HG03280 (cell line): ENCODE data around the gene DIDO1.
"Not testable (repeated sequence)": the region's sequence is repeated elsewhere in the genome, so short reads cannot be mapped to it uniquely, and the experiment has no call there.

Source experiments
- ATAC-seq: cut with Tn5 transposase; IDR thresholded peaks from one replicate; pipeline ENCODE4 v1.9.1; 2021; ENCODE audit warnings: mild to moderate bottlenecking, moderate library complexity; ENCODE audit not compliant: unreplicated experiment

Gene DIDO1

GRCh38 chr20:62933966-62934365, 7.7 kb upstream of the DIDO1 start:
- ATAC-seq = no peak

GRCh38 chr20:62931464-62931863, 5.2 kb upstream of the DIDO1 start:
- no peak for ATAC-seq

DNA sequence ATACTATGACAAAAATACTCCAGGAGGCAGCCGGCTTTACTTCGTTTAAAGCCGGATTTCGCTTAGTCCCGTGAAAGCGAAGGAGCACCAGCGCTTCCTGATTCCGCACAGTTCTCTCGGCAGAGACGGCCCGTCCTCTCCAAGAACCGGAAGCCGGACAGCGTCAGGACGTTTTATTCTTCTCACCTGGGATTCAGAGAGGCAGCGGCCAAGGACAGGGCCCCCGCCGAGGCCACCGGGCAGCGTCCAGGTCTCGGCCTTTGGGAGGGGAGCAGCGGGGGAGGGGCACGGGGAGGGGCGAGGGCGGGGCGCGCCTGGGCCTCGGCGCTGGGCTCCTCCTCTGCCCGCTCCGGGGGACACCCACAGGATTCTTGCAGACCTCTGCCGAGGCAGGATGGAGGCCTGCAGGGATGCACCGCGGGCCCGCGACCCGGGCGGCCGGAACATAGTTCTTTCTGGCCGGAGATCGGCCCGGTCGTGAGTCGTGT, 2.8 kb upstream of the DIDO1 start:
- no peak for ATAC-seq

DNA sequence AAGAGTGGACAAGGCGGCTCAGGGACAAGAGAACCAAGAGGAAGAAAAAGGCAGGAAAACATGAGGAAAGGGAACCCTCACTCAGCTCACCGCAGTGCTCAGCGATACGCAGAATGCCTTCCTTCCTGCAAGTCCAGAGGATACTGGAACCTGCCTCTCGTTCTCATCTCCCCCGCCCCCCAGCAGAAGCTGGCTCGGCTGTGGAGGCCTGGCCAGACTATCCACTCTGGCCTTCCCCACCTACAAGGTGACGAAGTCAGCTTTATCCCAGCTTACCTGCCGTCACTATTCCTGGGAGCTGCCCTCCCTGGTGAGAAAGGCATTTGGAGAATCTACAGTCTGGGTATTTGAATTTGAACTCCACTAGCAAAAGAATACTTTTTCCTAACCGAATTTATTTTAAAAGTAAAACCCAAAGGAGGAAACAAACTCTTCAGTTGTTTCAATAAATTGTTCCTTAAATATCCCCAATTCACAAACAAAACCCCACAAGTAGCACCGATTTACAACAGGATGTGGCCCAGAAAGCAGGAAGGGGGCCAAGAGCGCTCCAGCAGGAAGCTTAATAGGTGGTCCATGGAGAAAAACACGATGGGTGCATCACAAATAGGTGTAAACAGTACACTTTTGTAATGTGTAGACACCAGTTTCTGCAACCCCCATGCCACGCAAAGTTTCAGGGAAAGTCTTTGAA, 2.1 kb upstream of the DIDO1 start:
- no peak for ATAC-seq

DNA sequence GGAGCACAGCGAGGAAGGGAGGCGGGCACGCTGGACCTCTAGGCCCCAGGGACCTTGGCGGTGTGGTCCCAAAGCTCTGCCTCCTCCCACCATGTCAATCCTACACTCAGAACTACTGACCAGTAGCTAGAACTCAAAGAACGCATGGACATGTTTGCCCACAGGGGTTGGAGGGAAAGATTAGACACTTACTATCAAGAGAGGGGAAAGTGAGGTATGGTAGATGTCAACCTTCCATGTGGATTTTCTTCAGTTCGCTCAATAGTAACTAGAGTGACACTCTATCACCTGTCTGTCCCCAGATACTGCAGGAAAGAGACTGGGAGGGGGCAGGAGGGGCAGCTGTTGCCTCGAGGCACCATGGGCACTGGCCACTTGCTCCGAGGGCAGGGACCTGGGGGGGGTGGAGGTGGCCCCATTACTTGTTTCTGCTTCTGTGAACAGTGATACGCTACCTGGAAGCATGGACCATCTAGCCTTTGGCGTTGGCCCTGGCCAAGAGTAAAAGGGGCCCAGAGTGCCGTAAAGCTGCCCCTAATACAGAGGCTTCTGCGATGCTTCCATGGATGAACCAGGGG, 912 bp upstream of the DIDO1 start:
- no peak for ATAC-seq

DNA sequence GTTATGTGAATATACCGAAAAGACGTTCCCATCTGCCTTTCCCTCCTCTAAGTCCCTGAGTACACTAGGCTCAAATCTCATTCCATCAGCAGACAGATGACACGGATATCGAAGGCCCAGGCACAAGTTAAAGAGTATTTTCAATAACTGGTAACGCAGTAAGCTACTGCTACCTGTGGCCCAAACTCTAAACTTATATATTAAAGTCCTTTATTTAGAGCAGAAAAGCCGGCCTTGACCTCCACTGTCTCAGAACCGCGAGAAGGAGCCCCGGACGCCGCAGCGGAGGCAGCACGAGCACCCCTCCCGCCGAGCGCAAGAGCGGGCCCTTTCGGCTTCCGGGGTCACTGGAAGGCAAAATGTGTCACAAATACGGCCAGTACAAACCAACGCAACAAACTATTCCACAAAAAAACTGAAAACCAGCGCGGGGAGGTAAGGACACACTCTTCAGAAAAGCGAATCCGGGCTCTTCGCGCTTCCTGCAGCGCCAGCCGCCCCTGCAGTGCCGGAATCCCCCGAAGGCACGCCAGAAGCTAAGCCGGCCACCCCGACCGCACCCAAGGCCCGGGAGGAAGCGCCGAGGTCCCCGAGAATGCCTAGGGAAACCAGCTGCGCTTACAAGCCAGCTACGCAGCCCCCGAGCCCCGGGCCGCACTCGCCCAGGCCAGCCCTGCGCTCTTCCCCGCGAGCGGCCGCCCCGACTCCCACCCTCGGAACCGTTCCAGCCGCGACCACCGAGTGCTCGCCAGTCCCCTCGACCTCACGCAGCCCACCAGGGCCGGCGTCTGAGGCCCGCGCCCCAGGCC, 681 bp downstream of the DIDO1 start:
- ATAC-seq = peak; percentile 17

- no peak for ATAC-seq
Measured at GRCh38 chr20:62925076-62925419, 1.3 kb downstream of the DIDO1 start.

- no peak for ATAC-seq
Measured at GRCh38 chr20:62924442-62925075, 1.7 kb downstream of the DIDO1 start.

- ATAC-seq = no peak
Measured at GRCh38 chr20:62923669-62924441, 2.5 kb downstream of the DIDO1 start.

DNA sequence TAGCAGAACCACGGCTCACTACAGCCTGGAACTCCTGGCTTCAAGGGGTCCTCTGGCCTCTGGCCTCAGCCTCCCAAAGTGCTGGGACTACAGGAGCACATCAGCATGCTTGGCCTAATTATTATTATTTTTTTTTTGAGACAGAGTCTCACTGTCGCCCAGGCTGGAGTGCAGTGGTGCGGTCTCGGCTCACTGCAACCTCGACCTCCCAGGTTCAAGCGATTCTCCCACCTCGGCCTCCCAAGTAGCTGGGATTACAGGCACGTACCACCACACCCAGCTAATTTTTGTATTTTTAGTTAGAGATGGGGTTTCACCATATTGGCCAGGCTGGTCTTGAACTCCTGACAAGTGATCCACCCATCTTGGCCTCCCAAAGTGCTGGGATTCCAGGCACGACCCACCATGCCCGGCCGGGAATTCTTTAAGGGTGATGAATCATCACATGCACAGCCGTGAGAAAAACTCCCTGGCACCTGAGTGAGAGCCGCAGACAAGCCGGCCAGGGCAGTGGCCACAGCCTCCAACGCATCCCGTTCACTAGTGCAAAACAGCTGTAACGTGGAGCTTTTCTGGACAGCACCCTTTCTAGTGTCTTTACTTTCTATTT, 3.1 kb downstream of the DIDO1 start:
- not testable (repeated sequence) for ATAC-seq

GRCh38 chr20:62922451-62922921, 3.8 kb downstream of the DIDO1 start:
- no peak for ATAC-seq

- ATAC-seq = no peak
Measured at GRCh38 chr20:62921119-62921687, 5.1 kb downstream of the DIDO1 start.

- no peak for ATAC-seq
Measured at GRCh38 chr20:62920039-62920645, 6.2 kb downstream of the DIDO1 start.

GRCh38 chr20:62918831-62919230, 7.5 kb downstream of the DIDO1 start:
- ATAC-seq = no peak

DNA sequence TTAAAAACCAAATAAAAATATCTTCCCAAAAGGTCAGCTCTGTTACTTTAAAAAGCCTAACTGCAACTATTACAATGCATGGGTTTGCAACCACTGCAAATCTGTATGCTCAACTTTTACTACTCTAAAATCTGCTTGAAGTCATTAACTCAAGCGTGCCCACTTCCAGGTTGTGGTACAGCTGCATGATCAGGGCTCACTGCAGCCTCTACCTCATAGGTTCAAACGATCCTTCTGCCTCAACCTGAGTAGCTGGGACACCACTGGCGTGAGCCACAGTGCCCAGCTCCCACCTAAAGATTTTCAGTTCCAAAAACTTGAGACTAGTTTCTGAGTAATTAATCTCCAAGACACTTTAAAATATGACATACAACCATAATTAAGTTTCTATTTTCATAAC, 8.2 kb downstream of the DIDO1 start:
- ATAC-seq = no peak

GRCh38 chr20:62917720-62918119, 8.6 kb downstream of the DIDO1 start:
- no peak for ATAC-seq

DNA sequence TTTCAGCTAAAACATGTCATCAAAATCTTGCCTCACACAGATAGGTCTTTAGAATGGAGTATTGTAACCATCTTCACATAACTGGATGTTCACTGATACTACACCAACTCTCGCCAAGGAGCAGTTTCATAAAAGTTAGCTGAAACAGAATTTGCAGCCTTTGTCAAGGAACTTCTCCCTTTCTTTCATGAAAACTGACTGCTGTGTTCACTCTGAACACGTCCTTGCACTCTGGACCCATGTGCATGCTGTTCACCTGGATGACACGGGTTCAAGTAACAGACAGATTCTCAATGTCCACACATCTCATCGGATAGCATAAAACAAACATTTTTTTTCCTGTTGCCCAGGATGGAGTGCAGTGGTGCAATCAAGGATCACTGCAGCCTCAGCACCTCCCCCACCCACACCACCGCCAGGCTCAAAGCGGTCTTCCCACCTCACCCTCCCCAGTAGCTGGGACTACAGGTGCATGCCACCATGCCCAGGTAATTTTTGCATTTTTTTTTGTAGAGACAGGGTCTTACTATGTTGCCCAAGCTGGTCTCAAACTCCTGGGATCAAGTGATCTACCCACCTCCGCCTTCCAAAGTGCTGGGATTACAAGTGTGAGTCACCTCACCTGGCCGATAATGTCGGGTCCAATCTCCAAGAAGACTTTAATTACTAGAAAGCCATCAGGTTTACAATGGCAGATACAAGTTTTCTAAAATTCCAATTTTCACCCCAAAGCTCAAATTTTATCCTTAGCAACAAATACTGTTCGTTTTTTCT, 9.4 kb downstream of the DIDO1 start:
- no peak for ATAC-seq

- no peak for ATAC-seq
Measured at GRCh38 chr20:62914970-62915457, 11.3 kb downstream of the DIDO1 start.

- ATAC-seq = no peak
Measured at GRCh38 chr20:62914436-62914835, 11.9 kb downstream of the DIDO1 start.
